GM19193 (cell line): ENCODE results near the gene ZBED1.

Source experiments
- POLR2A ChIP-seq: IDR thresholded peaks from 4 replicates; pipeline ENCODE4 v1.6.1; 2011; ENCODE audit not compliant: insufficient read depth, insufficient read length; ENCODE audit errors: extremely low read depth

ZBED1 gene

GRCh38 chrX:2469196-2469685, 31.5 kb downstream of the ZBED1 start:
- no peak for TF ChIP-seq POLR2A

- TF ChIP-seq POLR2A = no peak
These were observed 32.2 kb downstream of the ZBED1 start for GRCh38 chrX:2468261-2469195.

GRCh38 chrX:2466876-2467656, 33.7 kb downstream of the ZBED1 start:
- no peak for TF ChIP-seq POLR2A

- TF ChIP-seq POLR2A = no peak
These were observed 36.1 kb downstream of the ZBED1 start for GRCh38 chrX:2464677-2465166.

GRCh38 chrX:2463973-2464676, 36.7 kb downstream of the ZBED1 start:
- no peak for TF ChIP-seq POLR2A

GRCh38 chrX:2462780-2463179, 38.0 kb downstream of the ZBED1 start:
- no peak for TF ChIP-seq POLR2A

GRCh38 chrX:2462074-2462473, 38.7 kb downstream of the ZBED1 start:
- TF ChIP-seq POLR2A = no peak

GRCh38 chrX:2461711-2462016, 39.1 kb downstream of the ZBED1 start:
- no peak for TF ChIP-seq POLR2A

GRCh38 chrX:2458309-2458708, 42.5 kb downstream of the ZBED1 start:
- TF ChIP-seq POLR2A = no peak

- TF ChIP-seq POLR2A = no peak
These were observed 43.3 kb downstream of the ZBED1 start for GRCh38 chrX:2457289-2458133.

- no peak for TF ChIP-seq POLR2A
These were observed 48.0 kb downstream of the ZBED1 start for GRCh38 chrX:2452799-2453198.

GRCh38 chrX:2452317-2452784, 48.4 kb downstream of the ZBED1 start:
- no peak for TF ChIP-seq POLR2A

- TF ChIP-seq POLR2A = no peak
These were observed 49.1 kb downstream of the ZBED1 start for GRCh38 chrX:2451501-2452316.
